AML-193 (cell line): ENCODE results near the gene CITED4.

Source experiments
- DNase-seq, 2 experiments: peaks; one replicate each; lab custom pipeline; 2025; lab: John Stamatoyannopoulos, UW

The CITED4 gene

GRCh38 chr1:40853885-40854170 is 8.3 kb downstream of the CITED4 start:
- DNase-seq, result no peak

DNA sequence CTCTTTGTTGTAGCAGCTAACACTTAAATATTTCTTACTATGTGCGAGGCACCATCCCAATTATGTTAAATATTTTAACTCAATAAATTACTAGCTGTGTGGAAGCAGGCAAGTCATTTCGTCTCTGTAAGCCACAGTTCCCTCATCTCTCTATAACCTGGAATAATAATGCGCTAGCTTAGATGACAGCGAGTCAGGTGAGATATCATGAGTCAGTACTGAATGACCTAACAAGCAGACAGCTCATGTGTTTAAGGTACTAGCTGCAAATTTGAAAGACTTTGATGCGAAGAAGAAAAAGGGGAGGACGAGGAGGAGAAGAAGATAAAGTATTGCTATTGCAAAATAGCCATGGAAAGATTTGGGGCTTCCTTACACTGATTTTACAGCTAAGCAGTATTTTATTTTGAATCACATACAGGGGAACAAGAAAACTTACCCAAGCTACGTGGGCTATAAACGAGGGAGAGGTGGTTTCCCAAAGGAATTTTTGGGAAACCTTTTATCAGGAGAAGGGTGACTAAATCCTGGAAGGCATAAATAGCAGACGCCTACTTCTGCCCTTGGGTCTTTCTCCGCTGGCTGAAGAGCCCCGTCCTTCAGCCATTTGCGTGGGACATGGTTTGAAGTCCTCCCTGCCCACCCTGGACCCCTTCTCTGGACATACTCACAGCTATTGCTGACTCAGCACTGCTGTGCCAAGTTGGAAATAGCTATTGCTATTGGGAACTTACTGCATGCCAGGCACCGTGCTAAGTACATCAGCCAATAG is 8.9 kb downstream of the CITED4 start:
- DNase-seq, result no peak

- DNase-seq, result no peak
These were observed 10.5 kb downstream of the CITED4 start for GRCh38 chr1:40851643-40852042.

GRCh38 chr1:40849801-40850592 is 12.2 kb downstream of the CITED4 start:
- DNase-seq, result peak; percentile 71 to 72

- peak; percentile 39 for DNase-seq
These were observed 13.5 kb downstream of the CITED4 start for GRCh38 chr1:40848530-40849189.

DNA sequence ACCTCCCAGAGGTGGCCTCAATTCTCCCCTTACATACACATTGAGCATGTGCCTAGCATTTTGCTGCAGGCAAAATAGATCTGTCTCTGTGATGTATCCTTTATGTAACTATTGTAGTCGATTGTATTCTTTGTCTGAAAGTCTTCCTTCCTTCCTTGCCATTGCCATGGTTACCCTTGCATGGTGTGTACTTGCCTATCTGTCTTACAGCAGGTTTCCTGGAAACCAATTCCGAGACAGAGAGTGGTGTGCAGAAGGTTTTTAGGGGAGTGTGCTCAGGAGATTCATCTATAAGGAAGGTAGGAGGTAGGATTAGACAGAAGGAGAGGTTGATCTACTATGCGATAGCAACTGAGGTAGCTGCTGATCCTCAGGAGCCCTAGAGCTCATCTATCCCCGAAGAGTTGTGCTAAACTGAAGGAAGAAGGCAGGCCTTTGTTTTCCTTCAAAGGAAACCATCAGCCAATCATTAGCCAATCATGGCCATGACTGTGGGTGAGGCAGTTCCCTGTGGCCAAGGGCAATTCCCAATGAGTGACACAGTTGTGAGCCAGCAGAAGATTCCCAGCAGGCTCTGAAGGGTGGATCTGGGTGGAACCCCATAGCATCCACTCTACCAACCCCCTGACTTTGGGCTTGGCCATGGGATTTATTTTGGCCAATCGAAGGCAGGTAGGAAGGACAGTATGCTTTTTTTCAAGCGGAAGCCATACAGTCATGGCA is 15.0 kb downstream of the CITED4 start:
- DNase-seq, result no peak

DNA sequence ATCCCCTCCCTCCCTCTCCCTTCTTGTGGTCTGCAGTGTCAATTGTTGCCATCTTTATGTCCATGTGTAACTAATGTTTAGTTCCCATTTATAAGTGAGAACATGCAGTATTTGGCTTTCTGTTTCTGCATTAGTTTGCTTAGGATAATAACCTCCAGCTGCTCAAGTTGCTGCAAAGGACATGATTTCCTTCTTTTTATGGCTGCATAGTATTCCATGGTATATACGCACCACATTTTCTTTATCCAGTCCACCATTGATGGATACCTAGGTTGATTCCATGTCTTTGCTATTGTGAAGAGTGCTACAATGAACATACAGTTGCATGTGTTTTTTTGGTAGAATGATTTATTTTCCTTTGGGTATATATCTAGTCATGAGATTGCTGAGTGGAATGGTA is 16.3 kb downstream of the CITED4 start:
- DNase-seq, result no peak

GRCh38 chr1:40844887-40845878 is 17.0 kb downstream of the CITED4 start:
- no peak for DNase-seq

DNA sequence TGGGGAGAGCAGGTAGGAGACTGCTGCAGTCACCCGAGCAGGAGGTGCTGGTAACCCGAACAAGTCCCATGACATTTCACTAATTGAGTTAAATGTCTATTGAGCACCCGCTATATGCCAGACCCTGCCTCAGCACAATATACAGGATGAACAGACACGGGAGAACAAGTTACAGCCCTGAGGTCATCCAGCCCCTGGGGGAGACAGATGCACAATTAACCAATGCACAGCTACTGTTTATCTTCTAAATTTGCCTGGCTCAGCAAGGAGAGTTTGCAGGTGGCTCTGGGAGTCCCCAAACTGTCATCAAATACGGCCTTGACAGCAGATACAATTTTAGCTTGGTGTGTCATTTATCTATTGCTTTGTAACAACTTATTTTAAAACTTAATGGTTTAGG is 18.1 kb downstream of the CITED4 start:
- no peak for DNase-seq

GRCh38 chr1:40842691-40843090 is 19.5 kb downstream of the CITED4 start:
- no peak for DNase-seq

DNA sequence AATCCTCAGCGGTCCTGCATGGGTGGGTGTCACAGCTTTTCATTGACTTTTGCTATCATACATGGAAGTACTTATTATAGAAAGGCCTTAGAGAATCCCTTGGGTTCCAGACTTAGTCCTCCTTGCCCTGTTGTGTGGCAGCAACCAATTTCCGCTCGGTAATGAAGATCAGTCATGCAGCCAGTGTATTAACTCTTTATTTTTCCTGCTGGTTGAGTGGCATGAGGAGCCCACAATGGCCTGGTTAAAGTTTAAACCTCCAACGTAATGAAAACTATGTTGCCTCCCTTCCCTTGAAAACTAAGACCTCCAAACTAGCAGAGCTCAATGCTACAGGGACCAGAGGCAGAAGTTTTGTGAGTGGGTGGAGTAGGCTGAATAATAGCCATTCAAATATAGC is 20.0 kb downstream of the CITED4 start:
- no peak for DNase-seq

DNA sequence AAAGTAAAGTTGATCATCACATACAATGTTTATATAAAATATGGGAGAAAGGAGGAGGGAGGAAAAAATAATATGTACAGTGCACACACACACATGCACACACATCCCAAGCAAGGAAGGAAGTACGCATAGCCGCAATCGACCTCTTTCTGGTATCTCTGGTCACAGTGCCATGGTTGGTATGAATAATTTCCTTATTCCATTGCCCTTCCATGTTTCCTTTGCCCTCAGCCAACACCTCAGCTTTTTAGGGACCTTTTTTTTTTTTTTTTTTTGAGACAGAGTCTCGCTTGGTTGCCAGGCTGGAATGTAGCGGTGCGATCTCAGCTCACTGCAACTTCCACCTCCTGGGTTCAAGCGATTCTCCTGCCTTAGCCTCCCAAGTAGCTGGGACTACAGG is 20.6 kb downstream of the CITED4 start:
- no peak for DNase-seq

DNA sequence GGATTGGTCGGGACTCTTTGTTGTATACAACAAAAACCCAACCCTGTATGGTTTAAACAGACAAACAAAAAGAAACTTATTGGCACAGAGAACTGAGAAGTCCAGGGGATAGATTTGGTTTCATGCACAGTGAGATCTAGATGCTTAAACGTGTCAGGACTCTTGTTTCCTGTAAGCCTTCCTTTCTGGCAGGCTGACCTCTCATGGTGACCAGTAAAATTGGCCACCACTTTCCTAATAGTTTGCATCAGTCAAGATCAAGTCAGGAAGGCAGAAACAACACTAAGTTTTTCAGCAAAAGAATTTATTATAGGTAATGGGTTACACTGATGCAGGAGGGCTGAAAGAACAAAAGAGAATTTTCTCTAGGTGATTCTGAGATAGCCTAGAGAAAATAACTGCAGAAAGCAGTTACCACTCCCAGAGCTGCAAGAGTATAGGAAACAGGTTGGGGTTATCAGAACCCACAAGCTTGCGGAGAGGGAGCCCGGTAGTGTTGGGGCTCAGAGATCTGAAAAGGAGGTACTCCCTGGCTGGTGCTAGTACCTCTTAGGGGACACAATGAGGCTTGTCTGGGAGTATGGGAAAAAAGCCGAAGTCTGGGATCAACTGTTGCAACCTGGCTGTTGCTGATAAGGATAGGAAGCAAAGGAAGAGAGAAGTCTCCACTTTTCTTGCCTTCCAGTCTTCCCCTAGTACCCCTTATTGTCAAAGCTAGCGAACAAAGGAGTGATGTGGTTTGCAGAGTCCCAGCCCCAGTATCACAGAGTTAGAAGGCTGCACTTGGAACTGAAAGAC is 21.4 kb downstream of the CITED4 start:
- DNase-seq, result no peak

DNA sequence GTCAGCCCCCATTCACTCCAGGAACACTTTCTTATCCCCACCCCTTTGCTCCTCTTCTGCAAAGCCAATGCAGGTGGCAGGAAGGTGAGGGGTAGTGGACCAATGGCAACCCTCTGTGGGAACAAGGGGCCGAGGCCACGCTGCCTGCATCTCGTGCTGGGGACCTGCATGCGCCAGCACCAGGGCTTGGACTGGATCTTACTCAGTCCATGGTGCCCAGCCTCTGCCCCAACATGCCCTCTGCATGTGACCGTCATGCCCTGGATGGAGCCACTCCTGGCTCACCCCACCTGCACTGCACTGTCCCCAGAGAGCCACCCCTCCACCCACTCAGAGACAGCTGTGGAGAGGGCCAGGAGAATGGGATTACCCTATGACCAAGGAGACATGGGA is 22.2 kb downstream of the CITED4 start:
- no peak for DNase-seq

DNA sequence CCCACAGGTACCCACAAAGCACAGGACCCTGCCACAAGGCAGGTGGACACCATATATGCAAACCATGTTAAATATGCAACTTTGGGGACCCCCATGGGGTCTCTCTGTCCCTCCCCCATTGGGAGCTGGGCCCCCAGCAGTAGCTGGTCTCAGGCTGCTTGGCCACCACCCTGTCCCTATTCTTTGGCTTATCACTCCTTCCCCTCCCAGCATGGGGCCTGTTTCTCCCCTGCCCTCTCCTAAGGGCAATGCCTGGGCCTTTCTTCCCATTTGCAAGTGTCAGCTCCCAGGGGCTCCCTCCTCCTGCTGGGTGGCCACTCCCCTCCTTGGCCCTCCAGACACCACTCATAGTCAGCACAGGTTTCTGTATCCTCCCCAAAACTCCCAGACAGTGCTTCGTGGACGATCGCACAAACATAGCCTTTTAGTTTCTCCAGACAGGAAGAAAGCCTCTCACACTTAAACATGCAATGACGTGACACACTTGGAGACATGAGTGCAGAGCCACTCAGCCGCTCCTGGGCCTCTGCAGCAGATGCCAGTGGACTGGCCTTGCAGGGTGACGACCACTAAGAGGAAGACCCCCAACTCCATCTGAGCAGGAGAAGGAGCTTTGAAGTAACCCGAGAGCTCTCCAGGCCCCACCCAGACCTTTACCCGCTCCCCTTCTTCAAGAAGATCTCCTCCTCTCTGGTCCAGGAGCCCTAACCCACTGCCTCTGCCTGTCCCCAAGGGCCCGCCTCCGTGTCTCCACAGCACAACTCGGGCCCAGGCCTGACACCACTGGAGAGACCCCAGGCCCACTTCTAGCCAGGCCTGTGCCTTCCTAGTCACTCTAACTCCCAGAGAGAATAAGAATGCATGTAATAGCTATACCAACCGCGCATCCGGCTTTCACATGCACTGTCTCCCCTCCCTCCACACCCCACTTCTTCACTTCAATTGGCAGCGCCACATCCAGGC is 22.9 kb downstream of the CITED4 start:
- no peak for DNase-seq

DNA sequence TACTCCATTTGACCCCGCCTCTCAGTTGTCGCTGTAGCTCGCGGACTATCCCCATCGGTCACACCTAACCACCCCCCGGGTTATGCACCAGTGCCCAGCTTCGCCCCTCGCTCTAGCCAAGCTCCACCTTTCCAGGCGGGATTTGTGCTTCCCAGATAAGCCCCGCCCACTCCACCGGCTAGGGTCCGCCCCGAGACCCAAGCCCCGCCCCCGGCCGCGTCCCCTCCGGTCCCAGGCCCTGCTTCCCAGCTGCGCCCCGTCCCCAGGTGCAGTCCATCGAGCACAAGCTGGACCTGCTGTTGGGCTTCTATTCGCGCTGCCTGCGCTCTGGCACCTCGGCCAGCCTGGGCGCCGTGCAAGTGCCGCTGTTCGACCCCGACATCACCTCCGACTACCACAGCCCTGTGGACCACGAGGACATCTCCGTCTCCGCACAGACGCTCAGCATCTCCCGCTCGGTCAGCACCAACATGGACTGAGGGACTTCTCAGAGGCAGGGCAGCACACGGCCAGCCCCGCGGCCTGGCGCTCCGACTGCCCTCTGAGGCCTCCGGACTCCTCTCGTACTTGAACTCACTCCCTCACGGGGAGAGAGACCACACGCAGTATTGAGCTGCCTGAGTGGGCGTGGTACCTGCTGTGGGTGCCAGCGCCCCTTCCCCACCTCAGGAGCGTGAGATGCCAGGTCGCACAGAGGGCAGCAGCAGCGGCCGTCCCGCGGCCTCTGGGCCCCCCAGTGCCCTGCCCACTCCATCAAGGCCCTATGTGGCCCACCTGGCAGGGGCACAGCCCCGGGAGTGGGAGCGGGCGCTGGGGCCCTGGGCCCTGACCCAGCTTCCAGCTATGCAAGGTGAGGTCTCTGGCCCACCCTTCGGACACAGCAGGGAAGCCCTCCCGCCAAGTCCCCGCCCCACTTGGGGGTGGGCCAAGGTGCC is 23.9 kb downstream of the CITED4 start:
- DNase-seq, result no peak

DNA sequence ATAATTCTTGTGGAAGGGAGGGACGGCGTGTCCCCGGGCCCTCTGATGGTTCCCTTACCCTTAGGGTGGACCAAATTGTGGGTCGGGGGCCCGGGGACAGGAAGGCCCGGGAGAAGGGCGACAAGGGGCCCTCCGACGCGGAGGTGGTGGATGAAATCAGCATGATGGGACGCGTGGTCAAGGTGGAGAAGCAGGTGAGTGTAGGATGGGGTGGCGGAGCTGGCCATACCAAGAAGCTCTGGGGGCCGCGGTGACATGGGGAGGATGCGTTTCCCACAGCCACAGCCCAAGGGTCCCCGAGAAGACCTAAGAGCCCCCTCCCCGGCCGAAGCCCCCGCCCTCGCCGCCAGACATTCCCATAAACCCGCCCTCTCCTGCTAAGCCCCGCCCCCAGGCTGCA is 24.6 kb downstream of the CITED4 start:
- no peak for DNase-seq

GRCh38 chr1:40836283-40836682 is 25.9 kb downstream of the CITED4 start:
- no peak for DNase-seq
